Measurements from ENCODE around the gene MGAT4C. TPM values are rescaled to one million over a fixed set of nuclear protein-coding genes. Genes with fewer than 3 reads are reported as not detected.

The MGAT4C gene
- total RNA-seq, 1 experiment from 2014 or later: not detected

DNA sequence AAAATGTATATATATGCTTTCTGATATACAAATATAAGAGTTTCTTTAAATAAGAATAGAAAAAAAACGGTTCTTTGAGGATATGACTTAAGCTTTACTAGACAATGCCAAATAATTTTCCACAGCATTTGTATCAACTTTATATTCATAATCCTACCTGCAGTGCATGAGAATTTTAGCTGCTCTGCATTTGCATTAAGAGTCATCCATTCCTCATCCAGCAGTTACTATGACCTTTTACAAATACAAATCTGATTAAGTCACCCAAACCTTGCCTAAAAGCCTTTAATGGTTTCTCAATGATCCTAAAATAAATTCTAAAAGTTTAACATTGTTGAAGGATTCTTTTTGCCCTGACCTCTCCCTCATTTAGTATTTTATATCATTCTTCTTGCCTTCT, 116.5 kb downstream of the MGAT4C start:
- POLR2A ChIA-PET (ENCODE audit: unreplicated experiment): no interaction called here
- intact Hi-C loops (cut with micrococcal nuclease; ENCODE audit: unreplicated experiment): no loop called here
- H4K20me1 ChIP-seq (ENCODE audit: insufficient read depth): no peaks in the 10 kb centered on the region
- no peaks in the 10 kb centered on the region for H3K79me2 ChIP-seq (ENCODE audit: low read depth)
- TF ChIP-seq, protein P1, sequence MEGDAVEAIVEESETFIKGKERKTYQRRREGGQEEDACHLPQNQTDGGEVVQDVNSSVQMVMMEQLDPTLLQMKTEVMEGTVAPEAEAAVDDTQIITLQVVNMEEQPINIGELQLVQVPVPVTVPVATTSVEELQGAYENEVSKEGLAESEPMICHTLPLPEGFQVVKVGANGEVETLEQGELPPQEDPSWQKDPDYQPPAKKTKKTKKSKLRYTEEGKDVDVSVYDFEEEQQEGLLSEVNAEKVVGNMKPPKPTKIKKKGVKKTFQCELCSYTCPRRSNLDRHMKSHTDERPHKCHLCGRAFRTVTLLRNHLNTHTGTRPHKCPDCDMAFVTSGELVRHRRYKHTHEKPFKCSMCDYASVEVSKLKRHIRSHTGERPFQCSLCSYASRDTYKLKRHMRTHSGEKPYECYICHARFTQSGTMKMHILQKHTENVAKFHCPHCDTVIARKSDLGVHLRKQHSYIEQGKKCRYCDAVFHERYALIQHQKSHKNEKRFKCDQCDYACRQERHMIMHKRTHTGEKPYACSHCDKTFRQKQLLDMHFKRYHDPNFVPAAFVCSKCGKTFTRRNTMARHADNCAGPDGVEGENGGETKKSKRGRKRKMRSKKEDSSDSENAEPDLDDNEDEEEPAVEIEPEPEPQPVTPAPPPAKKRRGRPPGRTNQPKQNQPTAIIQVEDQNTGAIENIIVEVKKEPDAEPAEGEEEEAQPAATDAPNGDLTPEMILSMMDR (conservative IDR thresholded peaks at IDR 0.05): no peak
- no peak for TF ChIP-seq EZH2 (IDR thresholded peaks at IDR 0.05; ENCODE audit: low read depth)
- no peak for DNase-seq
- no peak overlapping the region for H3K27ac ChIP-seq
- H3K36me3 ChIP-seq (ENCODE audit: low read depth): no peaks in the 10 kb centered on the region
- no peak overlapping the region for H3K4me3 ChIP-seq
- no peaks in the 10 kb centered on the region for H3K4me1 ChIP-seq (replicated peaks; ENCODE audit: insufficient read depth)
- BruUV-seq (replicated peaks): no TSS peak
- peak overlapping the region; percentile 33; the same call in 1 of the 2 replicates for H2AFZ ChIP-seq
- no peaks in the 10 kb centered on the region for H3K27me3 ChIP-seq (ENCODE audit: insufficient read depth, low read depth)
- H3F3A ChIP-seq (ENCODE audit: insufficient read depth, low read depth): no peaks in the 10 kb centered on the region
- H3K9me3 ChIP-seq (ENCODE audit: insufficient read depth, low read depth): no peaks in the 10 kb centered on the region
- no peak overlapping the region for H3K4me2 ChIP-seq
- CTCF ChIA-PET: no interaction called here
- H3K9me2 ChIP-seq (ENCODE audit: insufficient read depth): no peaks in the 10 kb centered on the region

DNA sequence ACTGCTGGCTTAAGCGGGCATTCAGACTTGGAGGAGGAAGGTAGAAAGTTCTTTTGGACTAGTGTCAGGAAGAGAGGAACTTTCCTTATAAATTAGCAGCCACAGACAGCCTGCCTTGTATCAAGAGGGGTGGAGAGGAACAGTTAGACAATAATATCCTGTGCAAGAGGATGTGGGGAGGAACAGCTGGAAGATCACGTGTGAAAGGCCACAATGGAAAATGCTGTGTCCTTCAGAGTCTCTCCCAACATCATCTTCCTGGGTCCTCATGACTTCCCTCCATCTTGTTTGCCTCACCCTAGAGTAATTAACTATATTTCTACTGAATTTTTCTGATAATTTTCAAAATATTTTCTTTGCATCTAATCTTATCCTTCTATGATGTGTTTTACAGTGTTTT, 117.4 kb downstream of the MGAT4C start:
- CTCF ChIA-PET: no interaction called here
- H3K27ac ChIP-seq: no peak overlapping the region

GRCh38 chr12:86137936-86138335, 118.3 kb downstream of the MGAT4C start:
- Histone ChIP-seq H3K27ac (no peak overlapping the region), H3K4me2 (no peak overlapping the region), H2AFZ (no peak overlapping the region)

More for the DNA sequence above, 117.4 kb downstream of the MGAT4C start:
- Histone ChIP-seq H3K36me3 (ENCODE audit: low read depth) (no peaks in the 10 kb centered on the region), H3K4me1 (replicated peaks; ENCODE audit: insufficient read depth) (no peaks in the 10 kb centered on the region), H3K79me2 (ENCODE audit: low read depth) (no peaks in the 10 kb centered on the region), H3K9me3 (ENCODE audit: insufficient read depth, low read depth) (no peaks in the 10 kb centered on the region), H3F3A (ENCODE audit: insufficient read depth, low read depth) (no peaks in the 10 kb centered on the region), H3K4me2 (no peak overlapping the region), H3K9me2 (ENCODE audit: insufficient read depth) (no peaks in the 10 kb centered on the region), H2AFZ (no peak overlapping the region), H3K4me3 (no peak overlapping the region), H3K27me3 (ENCODE audit: insufficient read depth, low read depth) (no peaks in the 10 kb centered on the region), H4K20me1 (ENCODE audit: insufficient read depth) (no peaks in the 10 kb centered on the region)
- intact Hi-C loops (cut with micrococcal nuclease; ENCODE audit: unreplicated experiment): no loop called here
- BruUV-seq (replicated peaks): no TSS peak
- no peak for TF ChIP-seq EZH2 (IDR thresholded peaks at IDR 0.05; ENCODE audit: low read depth)
- TF ChIP-seq, protein P1 (conservative IDR thresholded peaks at IDR 0.05): no peak
- POLR2A ChIA-PET (ENCODE audit: unreplicated experiment): interaction anchor here (0.6 kb wide), 1 partner anchor 75 kb away, joined by 3 read pairs; no protein-coding TSS in a partner anchor
- no peak for DNase-seq

More at GRCh38 chr12:86137936-86138335, 118.3 kb downstream of the MGAT4C start:
- TF ChIP-seq, protein P1 (conservative IDR thresholded peaks at IDR 0.05): no peak
- TF ChIP-seq EZH2 (IDR thresholded peaks at IDR 0.05; ENCODE audit: low read depth): no peak
- no peaks in the 10 kb centered on the region for H3K9me2 ChIP-seq (ENCODE audit: insufficient read depth)
- no peaks in the 10 kb centered on the region for H3K4me1 ChIP-seq (replicated peaks; ENCODE audit: insufficient read depth)
- H3K4me3 ChIP-seq: no peak overlapping the region
- no peak for DNase-seq
- BruUV-seq (replicated peaks): no TSS peak
- CTCF ChIA-PET: no interaction called here
- H4K20me1 ChIP-seq (ENCODE audit: insufficient read depth): no peaks in the 10 kb centered on the region
- H3K36me3 ChIP-seq (ENCODE audit: low read depth): no peaks in the 10 kb centered on the region
- no peaks in the 10 kb centered on the region for H3K9me3 ChIP-seq (ENCODE audit: insufficient read depth, low read depth)
- no peaks in the 10 kb centered on the region for H3F3A ChIP-seq (ENCODE audit: insufficient read depth, low read depth)
- H3K27me3 ChIP-seq (ENCODE audit: insufficient read depth, low read depth): no peaks in the 10 kb centered on the region
- no peaks in the 10 kb centered on the region for H3K79me2 ChIP-seq (ENCODE audit: low read depth)
- intact Hi-C loops (cut with micrococcal nuclease; ENCODE audit: unreplicated experiment): no loop called here
- POLR2A ChIA-PET (ENCODE audit: unreplicated experiment): no interaction called here

All from PC-9 (cell line).